ENCODE data around the gene SLC30A7. TPM values are rescaled to one million over a fixed set of nuclear protein-coding genes. Genes with fewer than 3 reads are reported as not detected.
A peak's percentile ranks its signal among the peaks of the same experiment; 100 is the strongest.
"Not testable (repeated sequence)": the region's sequence is repeated elsewhere in the genome, so short reads cannot be mapped to it uniquely, and the experiment has no call there.

The SLC30A7 gene
- polyA plus RNA-seq, 1 donor, result 9.5 TPM

DNA sequence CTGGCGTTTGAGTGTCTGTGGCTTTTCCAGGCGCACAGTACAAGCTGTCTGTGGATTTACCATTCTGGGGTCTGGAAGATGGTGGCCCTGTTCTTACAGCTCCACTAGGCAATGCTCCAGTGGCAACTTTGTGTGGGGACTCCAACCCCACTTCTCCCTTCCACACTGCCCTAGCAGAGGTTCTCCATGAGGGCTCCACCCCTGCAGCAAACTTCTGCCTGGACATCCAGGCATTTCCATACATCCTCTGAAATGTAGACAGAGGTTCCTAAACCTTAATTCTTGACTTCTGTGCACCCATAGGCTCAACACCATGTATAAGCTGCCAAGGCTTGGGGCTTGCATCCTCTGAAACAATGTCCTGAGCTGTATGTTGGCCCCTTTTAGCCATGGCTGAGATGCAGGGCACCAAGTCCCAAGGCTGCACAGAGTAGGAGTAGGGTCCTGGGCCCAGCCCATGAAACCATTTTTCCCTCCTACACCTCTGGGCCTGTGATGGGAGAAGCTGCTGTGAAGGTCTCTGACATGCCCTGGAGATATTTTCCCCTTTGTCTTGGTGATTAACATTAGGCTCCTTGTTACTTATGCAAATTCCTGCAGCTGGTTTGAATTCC, 5.9 kb upstream of the SLC30A7 start:
- not testable (repeated sequence) for DNase-seq (ENCODE audit: low read depth)

DNA sequence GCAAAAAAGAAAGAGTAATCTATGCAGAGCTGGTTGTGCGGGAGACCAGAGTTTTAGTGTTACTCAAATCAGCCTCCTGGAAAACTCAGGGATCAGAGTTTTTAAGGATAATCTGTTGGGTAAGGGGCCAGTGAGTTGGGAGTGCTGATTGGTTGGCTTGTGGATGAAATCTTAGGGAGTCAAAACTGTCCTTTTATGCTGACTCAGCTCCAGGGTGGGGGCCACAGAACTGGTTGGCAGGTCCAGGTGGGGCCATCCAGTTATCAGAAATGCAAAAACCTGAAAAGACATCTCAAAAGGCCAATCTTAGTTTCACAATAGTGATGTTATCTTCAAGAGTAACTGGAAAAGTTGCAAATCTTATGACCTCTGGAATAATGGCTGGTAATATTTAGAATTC, 4.5 kb upstream of the SLC30A7 start:
- DNase-seq (ENCODE audit: low read depth), result no peak

DNA sequence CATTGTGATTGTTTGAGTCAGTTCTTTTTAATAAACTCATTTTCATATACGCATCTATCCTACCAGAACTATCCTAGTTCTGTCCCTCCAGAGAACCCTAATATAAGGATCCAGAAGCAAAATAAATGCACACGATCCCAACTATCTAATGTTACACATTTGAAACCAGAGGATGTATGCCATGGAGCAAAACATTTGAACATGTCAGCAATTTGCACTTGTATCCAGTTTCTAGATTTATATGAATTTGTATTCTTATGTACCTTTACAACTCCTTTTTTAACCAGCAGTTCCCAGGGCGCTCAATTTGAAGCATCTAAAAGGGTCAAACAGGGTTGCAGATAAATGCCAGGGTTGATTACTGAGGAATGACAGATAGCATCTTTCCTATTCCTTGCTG, 3.3 kb upstream of the SLC30A7 start:
- DNase-seq (ENCODE audit: low read depth), result no peak

DNA sequence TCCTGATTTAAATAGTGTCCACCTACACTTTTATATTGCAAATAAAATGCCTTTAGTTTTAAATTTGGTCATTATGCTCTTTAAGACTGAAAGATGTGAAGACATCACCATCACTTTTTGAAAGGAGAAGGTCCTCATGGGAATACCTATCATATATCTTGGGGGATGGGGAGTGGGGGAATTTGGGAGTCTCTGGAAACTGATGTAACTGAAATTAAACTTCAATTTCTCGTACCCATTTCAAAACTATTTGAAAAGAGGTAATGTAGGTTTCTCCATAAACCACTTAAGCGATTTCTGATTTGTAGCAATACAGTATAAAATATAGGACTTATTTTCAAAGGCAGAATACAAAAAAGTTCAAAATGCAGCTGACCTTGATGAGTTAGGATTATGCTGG, 2.2 kb upstream of the SLC30A7 start:
- DNase-seq (ENCODE audit: low read depth), result no peak

DNA sequence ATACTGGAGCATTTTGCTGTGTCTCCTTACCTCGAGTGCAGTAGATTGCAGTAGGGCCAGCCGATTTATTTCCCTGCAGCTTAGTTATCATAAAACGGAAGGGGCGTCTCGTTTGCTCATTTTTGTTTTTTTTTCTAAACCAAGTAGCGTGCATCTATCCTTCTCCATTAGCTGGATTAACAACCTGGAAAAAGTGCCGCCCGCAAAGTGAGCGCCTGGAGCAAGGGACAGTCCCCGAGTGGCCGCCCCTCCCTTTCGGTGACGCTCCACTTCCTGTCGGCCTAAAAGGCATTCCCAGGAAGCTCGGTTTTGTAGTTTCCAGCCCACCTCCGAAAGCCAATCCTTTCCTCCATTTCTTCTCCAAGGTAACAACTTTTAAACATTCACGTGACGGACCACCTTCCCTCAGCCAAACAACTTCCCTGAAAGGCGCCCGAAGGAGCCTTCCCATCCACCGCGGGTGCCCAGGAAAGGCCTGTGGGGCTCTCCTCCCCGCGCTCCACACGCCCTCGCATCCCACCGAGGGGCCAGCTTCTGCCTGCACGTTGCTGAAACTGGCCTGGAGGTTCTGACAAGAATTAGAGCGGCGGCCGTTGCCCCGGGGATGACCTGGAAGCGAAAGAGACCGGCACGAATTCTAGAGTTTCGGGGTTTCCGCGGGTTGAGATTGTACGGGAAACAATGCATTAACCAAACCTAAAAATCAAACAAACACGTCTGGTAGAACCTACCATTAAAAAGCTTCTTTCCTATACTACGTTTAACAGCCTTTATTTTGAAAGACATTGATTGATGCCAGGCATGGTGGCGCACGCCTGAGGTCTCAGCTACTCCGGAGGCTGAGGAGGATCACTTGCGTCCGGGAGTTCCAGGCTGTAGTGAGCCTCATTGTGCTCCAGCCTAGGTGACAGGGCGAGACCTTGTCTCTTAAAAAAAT, 1.0 kb upstream of the SLC30A7 start, which contains the start of gene EXTL2:
Gene EXTL2 (minus strand): TSS at position 240 of the 937 bp plus-strand sequence. CDS start 6,085 bp downstream, outside the sequence.
- peak; percentile 64 for DNase-seq (ENCODE audit: low read depth)

DNA sequence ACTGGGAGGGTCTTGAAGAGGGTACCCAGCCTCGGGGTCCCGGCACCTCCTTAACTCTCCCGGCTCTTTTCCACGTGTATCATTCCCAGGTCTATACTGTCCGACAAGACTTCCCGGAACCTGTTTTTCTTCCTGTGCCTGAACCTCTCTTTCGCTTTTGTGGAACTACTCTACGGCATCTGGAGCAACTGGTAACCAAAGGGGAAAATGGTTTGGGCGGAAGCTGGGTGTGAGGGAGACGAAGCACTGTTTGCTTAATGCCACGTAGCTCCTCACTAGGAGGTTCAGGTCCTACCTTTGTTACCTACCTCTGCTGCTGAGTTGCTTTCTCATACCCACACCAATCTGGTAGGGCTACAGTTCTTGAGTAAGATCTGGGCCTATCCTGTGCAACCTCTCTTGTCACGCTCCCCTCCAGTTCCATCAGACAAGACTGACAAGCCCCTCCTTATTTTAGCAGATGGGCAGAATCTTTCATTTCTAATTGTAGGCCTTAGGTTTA, 642 bp downstream of the SLC30A7 start:
- peak; percentile 5 for DNase-seq (ENCODE audit: low read depth)

DNA sequence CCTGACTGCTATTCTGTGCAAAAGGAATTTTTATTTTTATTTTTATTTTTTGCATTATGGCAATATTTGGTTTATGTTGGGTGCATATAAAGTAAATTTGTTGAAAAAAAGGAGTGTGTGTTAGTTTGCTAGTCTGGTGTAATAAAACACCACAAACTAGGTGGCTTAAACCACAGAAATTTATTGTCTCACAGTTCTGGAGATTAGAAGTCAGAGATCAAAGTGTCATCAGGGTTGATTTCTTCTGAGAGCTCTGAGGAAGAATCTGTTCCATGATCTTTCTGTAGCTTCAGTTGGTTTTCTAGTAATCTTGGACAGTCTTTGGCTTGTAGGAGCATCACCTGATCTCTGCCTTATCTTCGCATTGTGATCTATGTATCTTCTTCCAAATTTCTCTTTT, 6.5 kb downstream of the SLC30A7 start:
- DNase-seq (ENCODE audit: low read depth), result no peak

DNA sequence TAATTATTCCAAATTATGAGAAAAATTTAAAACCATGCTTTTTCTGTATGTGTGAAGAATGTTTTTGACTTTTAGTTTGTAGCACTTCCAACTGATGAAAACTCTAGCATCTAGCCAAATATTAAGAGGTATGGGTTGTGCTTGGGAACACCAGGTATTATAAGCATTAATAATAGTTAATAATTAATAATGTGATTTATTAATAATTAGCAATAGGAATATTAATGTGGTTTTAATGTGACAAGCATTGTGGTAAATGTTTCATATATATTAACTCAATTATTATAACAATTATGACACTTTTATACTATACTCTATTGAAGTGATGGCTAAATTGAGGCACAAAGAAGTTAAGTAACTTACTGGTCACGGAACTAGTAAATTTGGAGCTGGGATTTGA, 7.9 kb downstream of the SLC30A7 start:
- DNase-seq (ENCODE audit: low read depth), result no peak

DNA sequence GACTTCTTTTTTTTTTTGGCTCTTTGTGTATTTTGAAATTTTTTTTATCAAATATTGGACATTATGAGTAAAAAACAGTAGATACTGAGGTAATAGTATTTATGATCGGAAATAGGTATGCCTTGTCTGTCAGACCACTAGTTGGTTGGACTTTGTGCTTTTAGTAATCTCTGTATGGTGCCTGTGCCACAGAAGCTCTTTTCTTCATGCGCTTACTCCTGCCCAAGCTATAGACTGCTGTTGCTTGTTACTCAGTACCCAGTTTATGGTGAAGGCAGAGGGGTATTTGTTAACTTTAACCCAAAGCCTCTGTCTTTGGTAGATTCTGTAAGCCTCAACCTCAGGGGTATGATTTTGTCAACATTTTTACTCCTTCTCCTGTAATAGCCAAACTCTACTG, 8.6 kb downstream of the SLC30A7 start:
- no peak for DNase-seq (ENCODE audit: low read depth)

DNA sequence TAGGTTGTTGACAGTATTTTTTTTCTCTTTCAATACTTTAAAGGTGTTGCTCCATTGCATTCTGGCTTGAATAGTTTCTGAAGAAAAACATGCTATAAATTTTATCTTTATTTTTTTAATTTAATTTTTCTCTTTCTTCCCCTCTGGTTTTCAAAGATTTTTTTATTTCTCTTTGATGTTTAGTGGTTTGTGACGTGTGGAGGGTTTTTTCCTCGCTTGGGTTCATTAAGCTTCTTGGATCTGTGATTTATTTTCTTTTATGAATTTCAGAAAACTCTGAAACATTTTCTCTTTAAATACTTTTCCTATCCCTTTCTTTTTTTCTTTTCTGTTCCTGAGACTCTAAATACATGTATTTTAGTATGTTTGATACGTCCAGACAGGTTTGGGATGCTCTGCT, 9.3 kb downstream of the SLC30A7 start:
- no peak for DNase-seq (ENCODE audit: low read depth)

DNA sequence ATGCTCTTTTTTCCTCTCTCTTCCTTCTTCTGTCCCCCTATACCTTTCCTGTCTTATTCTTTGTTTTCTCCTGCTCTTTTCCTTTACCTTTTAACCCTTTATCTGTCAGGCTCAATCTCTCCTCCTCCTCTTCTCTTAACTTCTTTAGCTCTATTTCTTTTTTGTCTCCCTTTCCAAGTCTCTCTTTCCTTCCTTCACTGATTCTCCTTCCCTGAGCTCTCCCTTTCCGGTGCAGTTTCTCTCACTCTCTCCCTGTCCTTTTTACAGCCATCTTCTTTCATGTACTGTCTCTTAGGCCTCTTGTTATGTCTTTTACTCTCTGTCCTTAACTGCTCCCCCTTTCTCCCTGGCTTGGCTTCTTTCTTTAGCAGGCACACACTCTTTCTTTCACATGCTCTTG, 12.0 kb downstream of the SLC30A7 start:
- DNase-seq (ENCODE audit: low read depth), result no peak

DNA sequence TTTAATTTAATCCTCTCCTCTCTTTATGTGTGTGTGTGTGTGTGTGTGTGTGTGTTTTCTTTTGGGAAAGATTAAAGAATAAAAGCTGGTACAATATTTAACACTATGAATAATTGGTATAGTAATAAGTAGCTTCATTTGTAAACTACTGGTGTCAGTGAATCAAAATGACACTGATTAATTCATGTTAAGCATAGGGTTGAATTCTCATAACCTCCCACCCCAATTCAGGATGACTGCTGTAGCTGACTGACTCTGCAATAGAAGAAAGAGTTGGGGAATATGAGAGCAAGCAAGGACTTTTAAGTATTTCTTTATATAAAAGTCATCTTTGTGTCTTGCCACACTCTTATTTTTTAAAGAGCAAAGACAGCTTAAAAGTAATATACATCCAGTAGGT, 13.1 kb downstream of the SLC30A7 start:
- DNase-seq (ENCODE audit: low read depth), result no peak

DNA sequence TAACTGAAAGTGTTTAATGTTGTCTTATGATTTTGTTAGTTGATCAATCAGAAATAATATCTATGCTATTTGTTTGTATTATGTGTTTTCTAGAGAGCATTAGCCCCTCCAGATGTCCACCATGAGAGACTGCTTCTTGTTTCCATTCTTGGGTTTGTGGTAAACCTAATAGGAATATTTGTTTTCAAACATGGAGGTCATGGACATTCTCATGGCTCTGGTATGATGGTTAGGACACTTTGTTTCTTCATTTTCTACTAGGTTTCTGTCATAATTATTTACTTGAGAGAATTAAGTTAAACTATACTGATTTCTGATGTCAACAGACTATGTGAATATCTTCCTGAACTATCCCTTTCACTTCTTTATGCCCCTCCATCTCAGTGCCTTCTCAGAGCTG, 16.1 kb downstream of the SLC30A7 start:
- no peak for DNase-seq (ENCODE audit: low read depth)

DNA sequence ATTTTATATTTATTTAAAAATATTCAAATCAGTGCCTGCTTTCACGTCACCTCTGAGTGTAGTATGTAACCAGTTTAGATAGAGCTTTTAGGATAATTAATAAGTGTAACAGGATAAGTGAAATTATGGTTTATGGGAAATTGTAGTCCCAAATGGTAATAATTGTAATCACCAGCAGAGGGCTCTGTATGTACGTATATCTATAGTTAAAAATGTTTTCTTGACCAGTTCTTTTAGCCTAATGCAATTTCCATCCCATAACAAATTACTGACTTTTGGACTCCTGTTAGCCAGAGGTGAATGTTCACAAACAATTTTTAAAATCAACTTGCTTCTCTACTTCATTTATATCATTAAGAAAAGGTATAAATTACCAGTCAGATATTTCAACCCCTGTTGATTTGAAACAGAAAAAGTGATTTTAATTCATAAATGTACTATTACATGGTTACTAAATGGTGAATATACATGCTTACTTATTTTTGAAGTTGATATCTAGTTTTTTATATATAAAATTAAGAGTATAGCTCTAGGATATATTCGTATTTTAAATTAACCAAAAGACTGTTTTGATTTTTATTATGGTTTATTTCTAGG, 25.3 kb downstream of the SLC30A7 start:
- peak; percentile 26 for DNase-seq (ENCODE audit: low read depth)

DNA sequence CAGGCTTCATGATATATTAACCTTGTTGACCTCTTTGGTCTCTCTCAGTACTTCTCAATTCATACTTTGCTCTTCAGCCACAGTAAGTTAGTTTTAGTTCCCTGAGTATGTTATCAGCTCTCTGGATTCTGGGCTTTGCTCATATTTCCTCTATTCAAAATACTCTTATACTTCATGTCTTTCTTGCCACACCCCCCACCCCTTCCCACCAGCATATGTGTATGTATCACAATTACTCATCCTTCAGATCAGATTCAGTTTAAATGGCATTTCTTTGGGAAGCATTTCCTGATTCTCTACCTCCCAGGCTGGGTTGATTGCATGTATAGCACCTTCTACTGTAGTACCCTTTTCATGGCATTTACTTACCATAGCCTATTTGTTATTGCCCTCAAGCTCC, 28.3 kb downstream of the SLC30A7 start:
- DNase-seq (ENCODE audit: low read depth), result no peak

DNA sequence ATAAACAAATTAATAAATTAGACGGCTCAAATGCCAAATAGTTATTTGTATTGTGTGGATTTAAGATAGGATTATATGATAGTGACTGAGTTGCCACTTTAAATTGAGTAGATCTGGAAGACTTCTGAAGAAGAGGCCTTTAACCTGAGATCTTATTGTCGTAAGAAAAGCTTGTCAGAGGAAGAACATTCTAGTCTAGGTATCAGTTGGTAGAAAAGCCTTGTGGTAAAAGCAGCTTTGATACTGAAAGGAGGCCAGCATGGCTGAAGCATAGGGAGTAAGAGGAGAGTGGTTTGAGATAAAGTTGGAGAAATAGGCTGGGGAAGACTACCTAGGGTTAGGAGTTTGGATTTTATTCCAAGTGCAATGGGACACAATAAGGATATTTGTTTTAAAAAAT, 29.1 kb downstream of the SLC30A7 start:
- no peak for DNase-seq (ENCODE audit: low read depth)

DNA sequence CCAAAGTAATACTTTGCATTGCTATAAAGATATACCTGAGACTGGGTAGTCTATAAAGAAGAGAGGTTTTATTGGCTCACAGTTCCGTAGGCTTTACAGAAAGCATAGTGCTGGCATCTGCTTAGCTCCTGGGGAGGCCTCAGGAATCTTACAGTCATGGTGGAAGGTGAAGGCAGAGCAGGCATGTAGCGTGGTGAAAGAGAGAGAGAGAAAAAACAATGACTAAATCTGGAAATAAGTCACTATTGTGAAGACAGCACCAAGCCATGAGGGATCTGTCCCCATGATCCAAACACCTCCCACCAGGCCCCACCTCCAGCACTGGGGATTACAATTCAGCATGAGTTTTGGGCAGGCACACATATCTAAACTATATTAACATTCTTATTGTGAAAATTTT, 30.4 kb downstream of the SLC30A7 start:
- no peak for DNase-seq (ENCODE audit: low read depth)

DNA sequence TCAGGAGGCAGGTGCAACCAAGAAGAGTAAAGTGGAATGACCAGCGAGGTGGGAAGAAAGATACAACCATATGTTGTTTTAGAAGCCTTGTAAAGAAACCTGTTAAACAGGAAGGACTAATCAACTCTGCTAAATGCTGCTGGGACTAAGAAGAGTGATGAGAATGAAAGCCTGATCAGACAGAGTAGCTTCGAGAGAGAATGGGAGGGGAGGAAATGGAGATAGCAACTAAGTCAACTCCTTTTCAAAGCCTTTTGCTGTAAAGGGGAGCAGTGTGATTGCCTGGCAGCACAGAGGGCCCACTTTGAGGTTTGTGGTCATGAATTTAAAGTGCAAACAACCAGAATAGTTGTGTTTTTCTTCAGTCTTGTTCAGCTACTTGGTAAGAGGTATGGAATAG, 31.4 kb downstream of the SLC30A7 start:
- DNase-seq (ENCODE audit: low read depth), result no peak

DNA sequence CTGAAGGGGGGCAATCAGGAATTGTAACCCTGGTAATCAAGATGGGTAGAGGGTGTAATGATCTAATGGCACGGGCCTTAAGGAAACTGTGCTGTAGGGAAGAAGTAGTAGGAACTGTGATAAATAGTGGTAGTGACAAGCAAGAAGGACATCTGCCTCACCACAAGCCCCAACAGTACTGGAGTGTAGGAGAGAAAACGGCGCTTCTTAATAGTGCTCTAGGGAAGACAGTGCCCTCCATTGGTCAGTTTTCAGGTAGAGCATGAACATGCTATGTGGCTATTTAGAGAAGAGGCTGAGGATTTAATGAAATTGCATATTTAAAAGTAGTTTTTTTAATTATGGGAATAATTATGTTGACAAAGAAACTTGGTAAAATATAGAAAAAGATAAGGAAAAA, 32.2 kb downstream of the SLC30A7 start:
- DNase-seq (ENCODE audit: low read depth), result no peak

DNA sequence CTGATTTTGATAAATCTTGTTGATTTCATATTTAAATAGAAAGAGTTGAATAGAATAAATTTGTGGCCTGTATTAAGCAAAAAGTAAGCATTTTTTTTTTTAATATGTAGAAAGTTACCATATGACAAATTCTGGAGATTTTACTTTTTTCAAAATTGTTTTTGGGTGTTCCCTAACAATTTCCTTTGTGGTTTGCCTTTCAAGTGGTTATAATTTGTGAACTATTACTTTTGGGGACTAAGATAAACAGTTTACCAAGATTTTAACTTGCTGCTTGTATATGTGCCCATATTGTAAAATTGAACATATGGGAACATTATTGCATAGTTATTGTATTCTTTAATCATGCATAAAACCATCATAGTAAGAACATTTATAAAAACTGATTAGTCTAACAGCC, 34.6 kb downstream of the SLC30A7 start:
- DNase-seq (ENCODE audit: low read depth), result no peak

DNA sequence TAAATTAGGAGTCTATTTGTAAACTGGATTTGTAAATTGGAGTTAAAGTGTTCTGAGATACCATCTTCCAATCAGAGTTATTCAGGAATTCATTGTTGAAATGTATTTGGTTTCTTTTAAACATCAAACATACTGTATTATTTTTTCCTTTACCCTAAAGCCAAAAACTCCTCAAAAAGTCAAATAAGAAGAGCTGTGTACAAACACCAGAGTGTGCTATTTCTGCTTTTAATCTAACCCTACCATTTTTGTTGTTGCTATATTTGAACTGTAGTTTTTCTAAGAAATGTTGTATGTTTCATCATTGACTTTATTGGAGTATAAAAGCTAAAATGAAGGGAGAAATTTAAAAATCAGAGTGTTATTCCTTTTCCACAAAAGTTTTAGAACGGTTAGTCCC, 35.8 kb downstream of the SLC30A7 start:
- no peak for DNase-seq (ENCODE audit: low read depth)

DNA sequence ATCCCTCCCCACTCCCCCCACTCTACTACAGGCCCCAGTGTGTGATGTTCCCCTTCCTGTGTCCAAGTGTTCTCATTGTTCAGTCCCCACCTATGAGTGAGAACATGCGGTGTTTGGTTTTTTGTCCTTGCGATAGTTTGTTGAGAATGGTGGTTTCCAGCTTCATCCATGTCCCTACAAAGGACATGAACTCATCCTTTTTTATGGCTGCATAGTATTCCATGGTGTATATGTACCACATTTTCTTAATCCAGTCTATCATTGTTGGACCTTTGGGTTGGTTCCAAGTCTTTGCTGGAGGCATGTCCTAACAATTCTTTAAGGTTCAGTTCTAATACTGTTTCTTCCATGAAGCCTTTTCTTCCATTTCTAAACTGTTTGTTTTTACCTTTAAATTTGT, 37.7 kb downstream of the SLC30A7 start:
- DNase-seq (ENCODE audit: low read depth), result not testable (repeated sequence)

Data from forelimb muscle (tissue), 1 donor.